HepG2 (cell line): ENCODE measurements around the gene SYT9. TPM values are rescaled to one million over a fixed set of nuclear protein-coding genes. Genes with fewer than 3 reads are reported as not detected.

Source experiments
- ATAC-seq: fragments of 200-7000 bp; cut with Tn5 transposase; 3 replicates; pipeline ENCODE4 v1.9.1; 2020; ENCODE audit warnings: mild to moderate bottlenecking, moderate library complexity
- BruUV-seq: library from RNA; stranded (reverse); fragments of 400-500 nt; replicated peaks from 2 replicates; lab custom pipeline; 2021; lab: Mats Ljungman, UMichigan
- CTCF ChIA-PET: fragments of 300-600 bp; formaldehyde crosslinking; extraction: SDS; loops from one replicate; lab custom pipeline; 2021; ENCODE audit warnings: low total read pairs, inconsistent platforms, low intra/inter-chr PET ratio; lab: Yijun Ruan, JAX
- POLR2A ChIA-PET: fragments of 350-600 bp; sonication (Branson Sonifier 250); formaldehyde crosslinking; loops from one replicate; lab custom pipeline; 2020; ENCODE audit warnings: antibody characterized with exemption, inconsistent platforms; lab: Yijun Ruan, JAX
- DNase-seq: peaks from one replicate; pipeline ENCODE4 v3.0.0-alpha.2; 2015; ENCODE audit warnings: low spot score
- FAIRE-seq: peaks from 3 replicates; lab custom pipeline; 2011; peaks lifted over from hg19 to GRCh38; lab: Jason Lieb, UNC
- H2AFZ ChIP-seq: one replicate; pipeline ENCODE4 v1.6.1; 2011; ENCODE audit warnings: low read length, inconsistent platforms
- H3K27ac ChIP-seq: fragments of 300-600 bp; 3 replicates; pipeline ENCODE4 v1.8.0; 2011; ENCODE audit warnings: mixed run types, mild to moderate bottlenecking, mixed read lengths, low read length, inconsistent platforms; ENCODE audit not compliant: insufficient read depth; ENCODE audit errors: extremely low read length
- H3K27me3 ChIP-seq, 2 experiments: fragments of 200-600 bp in 1 of 2; 2 replicates in 1 of 2; 3 replicates in 1 of 2; pipeline versions ENCODE4 v1.6.0 to v1.8.0; 2011; ENCODE audit warnings: low read length in 2 of 2, mild to moderate bottlenecking in 2 of 2, moderate library complexity in 2 of 2, inconsistent platforms in 1 of 2; ENCODE audit not compliant: insufficient read depth in 2 of 2, control insufficient read depth in 1 of 2
- H3K36me3 ChIP-seq, 2 experiments: fragments of 200-600 bp in 1 of 2; replicated peaks in 1 of 2; 2 replicates in 1 of 2; 3 replicates in 1 of 2; pipeline versions ENCODE4 v1.5.1 to v1.8.0; 2011; ENCODE audit warnings: low read length in 2 of 2, inconsistent platforms in 1 of 2; ENCODE audit not compliant: insufficient read depth in 2 of 2, control insufficient read depth in 1 of 2
- H3K4me1 ChIP-seq: 2 replicates; pipeline ENCODE4 v1.5.1; 2012; ENCODE audit warnings: low read length, inconsistent platforms; ENCODE audit not compliant: insufficient read depth
- H3K4me2 ChIP-seq: 2 replicates; pipeline ENCODE4 v1.6.0; 2011; ENCODE audit warnings: low read depth, low read length, inconsistent platforms
- H3K4me3 ChIP-seq, 3 experiments: fragments of 200-600 bp in 1 of 3; sonication (generic), shearing (Covaris generic) in 1 of 3; replicated peaks in 1 of 3; 2 replicates each; pipeline ENCODE4 v1.5.1; 2011 to 2016; ENCODE audit warnings: low read length in 3 of 3, inconsistent platforms in 2 of 3, low read depth in 2 of 3, mild to moderate bottlenecking in 2 of 3, control low read depth in 1 of 3, mixed read lengths in 1 of 3; ENCODE audit not compliant: insufficient read depth in 1 of 3
- H3K79me2 ChIP-seq: one replicate; pipeline ENCODE4 v1.6.1; 2011; ENCODE audit warnings: low read length, inconsistent platforms; ENCODE audit not compliant: insufficient read depth
- H3K9ac ChIP-seq: 2 replicates; pipeline ENCODE4 v1.6.0; 2011; ENCODE audit warnings: mild to moderate bottlenecking, low read depth, low read length, inconsistent platforms; ENCODE audit not compliant: insufficient read depth
- H3K9me3 ChIP-seq: 2 replicates; pipeline ENCODE4 v1.5.1; 2012; ENCODE audit warnings: mild to moderate bottlenecking, low read length
- H4K20me1 ChIP-seq: 2 replicates; pipeline ENCODE4 v1.6.0; 2011; ENCODE audit warnings: inconsistent platforms, mild to moderate bottlenecking, low read length, moderate library complexity; ENCODE audit not compliant: insufficient read depth
- CAMTA2 ChIP-seq: sonication (generic); formaldehyde crosslinking; IDR thresholded peaks from 2 replicates; pipeline ENCODE4 v1.4.0; 2020; ENCODE audit warnings: mild to moderate bottlenecking, missing genetic modification reagents, borderline replicate concordance
- CTCF ChIP-seq: sonication (generic); formaldehyde crosslinking; IDR thresholded peaks from 2 replicates; pipeline ENCODE4 v1.5.0; 2020; ENCODE audit warnings: mild to moderate bottlenecking, missing genetic modification reagents, moderate library complexity
- DPF2 ChIP-seq: sonication (generic); formaldehyde crosslinking; IDR thresholded peaks from 2 replicates; pipeline ENCODE4 v1.4.0; 2020; ENCODE audit warnings: mild to moderate bottlenecking, low read depth, missing genetic modification reagents, borderline replicate concordance
- HNF4A ChIP-seq: sonication (generic); formaldehyde crosslinking; IDR thresholded peaks from 2 replicates; pipeline ENCODE4 v1.4.0; 2020; ENCODE audit warnings: missing genetic modification reagents
- MYPOP ChIP-seq: sonication (generic); formaldehyde crosslinking; IDR thresholded peaks from 2 replicates; pipeline ENCODE4 v1.8.1; 2023; ENCODE audit warnings: mild to moderate bottlenecking, moderate library complexity, missing genetic modification reagents
- RAD21 ChIP-seq: fragments of 450-650 bp; formaldehyde crosslinking; IDR thresholded peaks from 2 replicates; pipeline ENCODE4 v1.5.0; 2020; ENCODE audit warnings: mild to moderate bottlenecking
- RELA ChIP-seq: sonication (generic); formaldehyde crosslinking; IDR thresholded peaks from 2 replicates; pipeline ENCODE4 v1.4.0; 2020; ENCODE audit warnings: missing genetic modification reagents
- SMC3 ChIP-seq: IDR thresholded peaks from 2 replicates; pipeline ENCODE4 v1.6.1; 2011; ENCODE audit warnings: low read length, improper control_type of control experiment
- STAG1 ChIP-seq: sonication (generic); formaldehyde crosslinking; IDR thresholded peaks from 2 replicates; pipeline ENCODE4 v1.4.0; 2020; ENCODE audit warnings: missing genetic modification reagents
- XRCC5 ChIP-seq: fragments of 200-400 bp; formaldehyde crosslinking; optimal IDR thresholded peaks from 2 replicates; pipeline ENCODE3; 2017; ENCODE audit warnings: mild to moderate bottlenecking, low read length
- ZMYM4 ChIP-seq: sonication (generic); formaldehyde crosslinking; IDR thresholded peaks from 2 replicates; pipeline ENCODE4 v1.8.1; 2023; ENCODE audit warnings: mild to moderate bottlenecking, missing genetic modification reagents
- ZNF362 ChIP-seq: sonication (generic); formaldehyde crosslinking; IDR thresholded peaks from 2 replicates; pipeline ENCODE4 v1.4.0; 2020; ENCODE audit warnings: missing genetic modification reagents, mild to moderate bottlenecking, borderline replicate concordance
- ZNF569 ChIP-seq: sonication (generic); formaldehyde crosslinking; IDR thresholded peaks from 2 replicates; pipeline ENCODE4 v1.5.0; 2020; ENCODE audit warnings: mild to moderate bottlenecking, missing genetic modification reagents, moderate library complexity, borderline replicate concordance
- WGBS: methylation state at CpG from one replicate; pipeline ENCODE4 v1.1.6; 2017; ENCODE audit warnings: low lambda C conversion rate; 5-methylcytosine and 5-hydroxymethylcytosine counted together
- in situ Hi-C: cut with HindIII; loops from 2 replicates; pipeline ENCODE4 v1.10.0; 2017; ENCODE audit warnings: low pct_unique_long_range_greater_than_20kb; ENCODE audit not compliant: extremely low pct_ligation_motif_present
- intact Hi-C: fragments of 100-400 bp; cut with micrococcal nuclease; formaldehyde crosslinking; loops from one replicate; pipeline ENCODE4 v1.10.0; 2022; ENCODE audit not compliant: unreplicated experiment
- polyA plus RNA-seq, 8 experiments: library from polyadenylated mRNA; depleted of rRNA in 3 of 8; stranded (reverse) in 7 of 8; unstranded in 1 of 8; fragments of >200 nt; fragmentation: Illumina TruSeq in 4 of 8; extraction: Trizol in 4 of 8; gene quantifications; 2 replicates each; pipeline versions ENCODE4 v1.2.1 to v1.2.3, GENCODE V29; 2011 to 2016; ENCODE audit warnings: low read depth in 4 of 8, missing spikeins in 1 of 8, mixed read lengths in 1 of 8; ENCODE audit not compliant: insufficient read depth in 1 of 8
- total RNA-seq, 5 experiments: library from RNA; depleted of rRNA; stranded (reverse); fragments of >200 nt; fragmentation: Illumina TruSeq; extraction: Trizol; gene quantifications; 2 replicates each; pipeline ENCODE4 v1.2.3, GENCODE V29; 2016; ENCODE audit warnings: low read depth in 1 of 5

The SYT9 gene
- total and polyA plus RNA-seq, 2 of the 13 experiments (the other 11 are each of a cell fraction or from before 2014, with no cell fraction given), result not detected

- Histone ChIP-seq H2AFZ (no peak overlapping the region), H3K4me2 (no peak overlapping the region)
- intact Hi-C loops, result loop anchor here (1.0 to 5.0 kb wide), 4 partner anchors 89 to 336 kb away; no protein-coding TSS in a partner anchor
Measured at GRCh38 chr11:7353100-7353499, 101.4 kb downstream of the SYT9 start.

More at GRCh38 chr11:7353100-7353499, 101.4 kb downstream of the SYT9 start:
- in situ Hi-C loops, result loop anchor here (5.0 to 25.0 kb wide), 2 partner anchors 94 to 334 kb away; no protein-coding TSS in a partner anchor
- TF ChIP-seq CTCF (CRISPR knock-in tag) (peak; percentile 67), RAD21 (peak; percentile 39; the same call in 1 of the 2 replicates), DPF2 (no peak), SMC3 (peak; percentile 72), MYPOP (CRISPR knock-in tag) (no peak), ZNF362 (peak; percentile 35; the same call in 1 of the 2 replicates), STAG1 (CRISPR knock-in tag) (peak; percentile 64), HNF4A (CRISPR knock-in tag) (no peak), ZMYM4 (no peak), XRCC5 (peak; percentile 30), CAMTA2 (CRISPR knock-in tag) (no peak), ZNF569 (CRISPR knock-in tag) (no peak), RELA (CRISPR knock-in tag) (no peak)
- H3K4me1 ChIP-seq, result no peaks in the 10 kb centered on the region
- CTCF ChIA-PET, result interaction anchor here (1.3 to 2.0 kb wide), 3 partner anchors 90 to 342 kb away, joined by 4 to 8 read pairs (median 7); no protein-coding TSS in a partner anchor
- no peaks in the 10 kb centered on the region for H3K9me3 ChIP-seq
- no peaks in the 10 kb centered on the region for H4K20me1 ChIP-seq
- no peaks in the 10 kb centered on the region for H3K27me3 ChIP-seq
- H3K4me3 ChIP-seq, result no peak overlapping the region
- no peak overlapping the region for H3K27ac ChIP-seq
- no peaks in the 10 kb centered on the region for H3K36me3 ChIP-seq
- no peak overlapping the region for H3K9ac ChIP-seq
- H3K79me2 ChIP-seq, result no peaks in the 10 kb centered on the region
- POLR2A ChIA-PET, result no interaction called here
- FAIRE-seq (no peak), DNase-seq (peak; percentile 26), ATAC-seq (peak; percentile 74)
- no TSS peak for BruUV-seq
- WGBS, result 0% methylated on average over 1 of the region's 4 CpGs
